Activated T-cell treated with anti-CD3 and anti-CD28 coated beads, Interleukin-2, amount 50 U/mL, for 72 hours (primary cell): ENCODE results near the gene POFUT1. TPM values are rescaled to one million over a fixed set of nuclear protein-coding genes. Genes with fewer than 3 reads are reported as not detected.
A peak's percentile ranks its signal among the peaks of the same experiment; 100 is the strongest.

Experiments used
- ATAC-seq, 2 donors: fragments of 150-1000 bp; cut with Tn5 transposase; replicated peaks in 1 of 2; 2 replicates each; pipeline ENCODE4 v1.10.0; 2021; ENCODE audit warnings: moderate library complexity in 2 of 2, mild to moderate bottlenecking in 1 of 2
- DNase-seq, 2 donors: peaks; one replicate each; pipeline ENCODE4 v3.0.0; 2021 to 2022; ENCODE audit warnings: mixed read lengths in 1 of 2
- H3K27ac Mint-ChIP-seq: one replicate; pipeline ENCODE4 v1.8.0; 2022; ENCODE audit warnings: mild to moderate bottlenecking, moderate library complexity, mixed read lengths
- H3K27me3 Mint-ChIP-seq: one replicate; pipeline ENCODE4 v1.8.0; 2022; ENCODE audit warnings: low read depth, mixed read lengths
- H3K36me3 Mint-ChIP-seq, 2 donors: one replicate each; pipeline ENCODE4 v1.8.0; 2022; ENCODE audit warnings: mixed read lengths in 2 of 2, mild to moderate bottlenecking in 1 of 2; ENCODE audit not compliant: insufficient read depth in 2 of 2
- H3K4me1 Mint-ChIP-seq: one replicate; pipeline ENCODE4 v1.8.0; 2022; ENCODE audit warnings: low read depth, mixed read lengths
- H3K4me3 Mint-ChIP-seq, 2 donors: one replicate each; pipeline ENCODE4 v1.8.0; 2022; ENCODE audit warnings: mild to moderate bottlenecking in 2 of 2, mixed read lengths in 2 of 2, moderate library complexity in 2 of 2
- H3K9me3 Mint-ChIP-seq, 2 donors: one replicate each; pipeline ENCODE4 v1.8.0; 2022; ENCODE audit warnings: mixed read lengths in 2 of 2
- total RNA-seq, 2 donors: library from RNA; stranded (reverse); gene quantifications; one replicate each; pipeline ENCODE4 v1.2.3, GENCODE V29; 2022

Gene POFUT1
- total RNA-seq, 2 donors from 2014 or later = 59.7 to 63.2 TPM

GRCh38 chr20:32227306-32227705 lies 19.6 kb downstream of the POFUT1 start:
- no peaks in the 10 kb centered on the region for H3K27me3 Mint-ChIP-seq
- H3K4me3 Mint-ChIP-seq = no peak overlapping the region
- no peaks in the 10 kb centered on the region for H3K9me3 Mint-ChIP-seq
- peaks cover 9 to 38% of the 10 kb centered on the region in 2 donors for H3K36me3 Mint-ChIP-seq
- DNase-seq (no peak), ATAC-seq (no peak)
- H3K4me1 Mint-ChIP-seq = peaks cover 18% of the 10 kb centered on the region
- H3K27ac Mint-ChIP-seq = peak overlapping the region; percentile 11

- Mint-ChIP-seq H3K27me3 (no peaks in the 10 kb centered on the region), H3K27ac (peak overlapping the region; percentile 24), H3K4me3 (no peak overlapping the region), H3K4me1 (peaks cover 25% of the 10 kb centered on the region), H3K9me3 (no peaks in the 10 kb centered on the region), H3K36me3 (peaks cover 13 to 39% of the 10 kb centered on the region in 2 donors)
- DNase-seq (no peak), ATAC-seq (no peak)
Observed at GRCh38 chr20:32227744-32228688, 20.3 kb downstream of the POFUT1 start.

- Mint-ChIP-seq H3K4me3 (no peak overlapping the region), H3K36me3 (peaks cover 17 to 45% of the 10 kb centered on the region in 2 donors), H3K4me1 (peaks cover 33% of the 10 kb centered on the region), H3K27ac (peak overlapping the region; percentile 24), H3K27me3 (no peaks in the 10 kb centered on the region), H3K9me3 (no peaks in the 10 kb centered on the region)
- ATAC-seq = no peak
- DNase-seq = no peak
Observed at GRCh38 chr20:32229251-32229747, 21.6 kb downstream of the POFUT1 start.

GRCh38 chr20:32230707-32231106 lies 23.0 kb downstream of the POFUT1 start:
- Mint-ChIP-seq H3K9me3 (no peaks in the 10 kb centered on the region), H3K4me1 (peaks cover 46% of the 10 kb centered on the region), H3K27me3 (no peaks in the 10 kb centered on the region), H3K36me3 (peaks cover 17 to 52% of the 10 kb centered on the region in 2 donors), H3K27ac (no peak overlapping the region), H3K4me3 (no peak overlapping the region)
- DNase-seq (no peak), ATAC-seq (no peak)

GRCh38 chr20:32231245-32231644 lies 23.6 kb downstream of the POFUT1 start:
- no peak for DNase-seq
- peak in 1 of 2 donors; percentile 12 for ATAC-seq
- Mint-ChIP-seq H3K4me3 (peak overlapping the region; percentile 85 to 96), H3K4me1 (peaks cover 47% of the 10 kb centered on the region), H3K27me3 (no peaks in the 10 kb centered on the region), H3K36me3 (peaks cover 18 to 51% of the 10 kb centered on the region in 2 donors), H3K27ac (peak overlapping the region; percentile 100), H3K9me3 (no peaks in the 10 kb centered on the region)

GRCh38 chr20:32231847-32232246 lies 24.2 kb downstream of the POFUT1 start:
- Mint-ChIP-seq H3K36me3 (peaks cover 18 to 51% of the 10 kb centered on the region in 2 donors), H3K27me3 (no peaks in the 10 kb centered on the region), H3K9me3 (no peaks in the 10 kb centered on the region), H3K27ac (peak overlapping the region; percentile 100), H3K4me1 (peaks cover 47% of the 10 kb centered on the region), H3K4me3 (peak overlapping the region; percentile 85 to 96)
- ATAC-seq (peak; percentile 84 to 90), DNase-seq (peak; percentile 54 to 61)

- no peaks in the 10 kb centered on the region for H3K9me3 Mint-ChIP-seq
- H3K4me1 Mint-ChIP-seq = peaks cover 47% of the 10 kb centered on the region
- ATAC-seq (peak; percentile 59 to 76), DNase-seq (peak; percentile 50 to 53)
- peaks cover 18 to 55% of the 10 kb centered on the region in 2 donors for H3K36me3 Mint-ChIP-seq
- H3K4me3 Mint-ChIP-seq = peak overlapping the region; percentile 85 to 96
- H3K27me3 Mint-ChIP-seq = no peaks in the 10 kb centered on the region
- H3K27ac Mint-ChIP-seq = peak overlapping the region; percentile 100
Observed at GRCh38 chr20:32232326-32232886, 24.7 kb downstream of the POFUT1 start.

GRCh38 chr20:32233286-32233685 lies 25.6 kb downstream of the POFUT1 start:
- peaks cover 47% of the 10 kb centered on the region for H3K4me1 Mint-ChIP-seq
- peaks cover 18 to 55% of the 10 kb centered on the region in 2 donors for H3K36me3 Mint-ChIP-seq
- no peaks in the 10 kb centered on the region for H3K9me3 Mint-ChIP-seq
- no peak for DNase-seq
- ATAC-seq = no peak
- peak overlapping the region; percentile 85 to 96 for H3K4me3 Mint-ChIP-seq
- peak overlapping the region; percentile 100 for H3K27ac Mint-ChIP-seq
- no peaks in the 10 kb centered on the region for H3K27me3 Mint-ChIP-seq

GRCh38 chr20:32234135-32234808 lies 26.6 kb downstream of the POFUT1 start:
- Mint-ChIP-seq H3K9me3 (no peaks in the 10 kb centered on the region), H3K27ac (peak overlapping the region; percentile 100), H3K27me3 (no peaks in the 10 kb centered on the region), H3K4me1 (peaks cover 48% of the 10 kb centered on the region), H3K4me3 (no peak overlapping the region), H3K36me3 (peaks cover 18 to 50% of the 10 kb centered on the region in 2 donors)
- DNase-seq (no peak), ATAC-seq (no peak)

- H3K4me1 Mint-ChIP-seq = peaks cover 60% of the 10 kb centered on the region
- ATAC-seq (no peak), DNase-seq (no peak)
- H3K4me3 Mint-ChIP-seq = no peak overlapping the region
- no peaks in the 10 kb centered on the region for H3K9me3 Mint-ChIP-seq
- H3K36me3 Mint-ChIP-seq = peaks cover 18 to 47% of the 10 kb centered on the region in 2 donors
- no peaks in the 10 kb centered on the region for H3K27me3 Mint-ChIP-seq
- peak overlapping the region; percentile 85 for H3K27ac Mint-ChIP-seq
Observed at GRCh38 chr20:32235331-32236047, 27.8 kb downstream of the POFUT1 start.

GRCh38 chr20:32236048-32236533 lies 28.4 kb downstream of the POFUT1 start:
- Mint-ChIP-seq H3K4me1 (peaks cover 61% of the 10 kb centered on the region), H3K36me3 (peaks cover 17 to 42% of the 10 kb centered on the region in 2 donors), H3K27ac (peak overlapping the region; percentile 85), H3K4me3 (no peak overlapping the region), H3K9me3 (no peaks in the 10 kb centered on the region), H3K27me3 (no peaks in the 10 kb centered on the region)
- no peak for ATAC-seq
- DNase-seq = no peak

- Mint-ChIP-seq H3K9me3 (no peaks in the 10 kb centered on the region), H3K27ac (peak overlapping the region; percentile 60), H3K27me3 (no peaks in the 10 kb centered on the region), H3K4me3 (no peak overlapping the region), H3K36me3 (peaks cover 14 to 36% of the 10 kb centered on the region in 2 donors), H3K4me1 (peaks cover 55% of the 10 kb centered on the region)
- ATAC-seq (no peak), DNase-seq (no peak)
Observed at GRCh38 chr20:32236819-32237218, 29.1 kb downstream of the POFUT1 start.
